ENCODE results near the gene ELAC1.

DNA sequence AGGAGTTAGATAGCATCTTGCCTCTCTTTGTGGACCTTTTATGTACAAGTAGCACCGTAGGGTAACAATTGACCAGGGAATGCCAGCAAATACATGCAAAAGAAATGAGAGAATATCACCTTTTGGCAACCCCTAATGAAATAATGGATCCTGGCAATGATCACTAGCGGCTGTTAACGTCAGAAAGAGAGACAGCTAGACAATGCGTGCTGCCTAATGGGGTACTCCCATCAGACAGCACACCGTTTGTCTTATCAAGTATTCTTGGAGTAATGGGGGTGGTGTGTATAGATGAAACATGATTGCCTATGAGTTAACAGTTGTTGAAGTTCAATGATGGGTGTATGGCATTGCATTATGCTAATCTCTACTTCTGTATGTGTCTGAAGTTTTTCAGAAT, 1.6 kb downstream of the ELAC1 start:
- no peak for TF ChIP-seq POLR2A (IDR thresholded peaks at IDR 0.05; ENCODE audit: low read depth, low read length)
- no peak for TF ChIP-seq POLR2AphosphoS5 (IDR thresholded peaks at IDR 0.05; ENCODE audit: low read depth, low read length)

Measured in GM12892 (cell line).